SK-N-MC (cell line): ENCODE results near the gene DNASE1.
A peak's percentile ranks its signal among the peaks of the same experiment; 100 is the strongest.

ENCODE experiments used
- DNase-seq: peaks from one replicate; pipeline ENCODE4 v3.0.0-alpha.2; 2011; ENCODE audit warnings: low read depth, low spot score
- H3K27ac ChIP-seq: fragments of 200-600 bp; sonication (generic); 2 replicates; pipeline ENCODE4 v1.5.1; 2016; ENCODE audit warnings: mixed run types
- H3K36me3 ChIP-seq: fragments of 200-600 bp; sonication (generic); 2 replicates; pipeline ENCODE4 v1.6.1; 2017; ENCODE audit warnings: antibody characterized with exemption, low read length, mixed read lengths; ENCODE audit not compliant: insufficient read depth
- H3K4me3 ChIP-seq: fragments of 200-600 bp; sonication (generic); 2 replicates; pipeline ENCODE4 v1.5.1; 2016
- H3K9ac ChIP-seq: fragments of 200-600 bp; sonication (generic); 2 replicates; pipeline ENCODE4 v1.8.0; 2017; ENCODE audit warnings: mixed run types, mixed read lengths; ENCODE audit not compliant: insufficient read length
- H3K9me3 ChIP-seq: fragments of 200-600 bp; sonication (generic); 2 replicates; pipeline ENCODE4 v1.6.1; 2017; ENCODE audit warnings: low read depth, mild to moderate bottlenecking, antibody characterized with exemption, low read length, moderate library complexity, mixed read lengths
- EZH2 ChIP-seq: fragments of 200-600 bp; sonication (generic); IDR thresholded peaks from one replicate; pipeline ENCODE4 v1.6.1; 2017; ENCODE audit warnings: antibody characterized with exemption
- FOXP2 ChIP-seq: optimal IDR thresholded peaks from 2 replicates; pipeline ENCODE3; 2011; ENCODE audit warnings: mild to moderate bottlenecking, moderate library complexity; ENCODE audit not compliant: insufficient read depth; ENCODE audit errors: extremely low read length, control extremely low read depth
- POLR2AphosphoS5 ChIP-seq: IDR thresholded peaks from 2 replicates; pipeline ENCODE4 v1.6.1; 2012; ENCODE audit warnings: mild to moderate bottlenecking, low read depth, low read length, borderline replicate concordance

Gene DNASE1

DNA sequence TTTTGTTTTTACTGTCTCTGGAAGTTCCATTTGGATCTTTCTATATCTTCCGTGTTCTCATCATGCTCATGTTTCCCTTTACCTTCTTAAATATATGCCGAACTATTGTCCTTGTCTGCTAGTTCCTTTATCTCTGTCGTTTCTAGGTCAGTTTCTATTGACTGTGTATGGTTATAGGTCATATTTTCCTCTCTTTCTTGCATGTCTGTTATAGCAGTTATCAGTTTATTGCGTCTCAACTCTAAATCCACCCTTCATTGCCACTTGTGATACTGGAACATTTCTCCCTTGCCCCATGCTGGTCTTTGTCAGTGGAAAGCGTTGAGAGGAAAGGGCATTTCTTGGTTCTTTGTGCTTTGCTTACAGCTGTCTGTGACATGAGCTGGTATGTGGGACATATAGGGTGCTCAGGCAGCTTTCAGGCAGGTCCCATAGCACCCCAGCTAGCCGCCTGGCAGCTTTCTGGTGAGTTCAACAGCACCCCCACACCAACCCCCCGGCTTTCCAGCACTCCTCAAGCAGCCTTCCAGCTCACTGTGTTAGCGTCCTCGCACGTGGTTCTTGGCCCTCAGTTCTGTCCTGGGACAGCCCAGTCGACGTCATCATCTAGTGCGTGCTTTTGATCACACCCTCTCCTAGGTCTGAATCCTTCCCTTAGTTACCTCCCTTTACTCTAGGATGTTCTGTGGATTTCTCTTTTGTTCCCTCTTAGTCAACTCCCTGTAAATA is 15.4 kb upstream of the DNASE1 start:
- Histone ChIP-seq H3K4me3 (no peak overlapping the region), H3K36me3 (no peaks in the 10 kb centered on the region), H3K27ac (no peak overlapping the region), H3K9me3 (0 out of 2 replicates have a peak, but pooled peaks cover 6% of the 10 kb centered on the region), H3K9ac (no peak overlapping the region)
- no peak for TF ChIP-seq FOXP2
- no peak for TF ChIP-seq EZH2
- no peak for TF ChIP-seq POLR2AphosphoS5
- no peak for DNase-seq

DNA sequence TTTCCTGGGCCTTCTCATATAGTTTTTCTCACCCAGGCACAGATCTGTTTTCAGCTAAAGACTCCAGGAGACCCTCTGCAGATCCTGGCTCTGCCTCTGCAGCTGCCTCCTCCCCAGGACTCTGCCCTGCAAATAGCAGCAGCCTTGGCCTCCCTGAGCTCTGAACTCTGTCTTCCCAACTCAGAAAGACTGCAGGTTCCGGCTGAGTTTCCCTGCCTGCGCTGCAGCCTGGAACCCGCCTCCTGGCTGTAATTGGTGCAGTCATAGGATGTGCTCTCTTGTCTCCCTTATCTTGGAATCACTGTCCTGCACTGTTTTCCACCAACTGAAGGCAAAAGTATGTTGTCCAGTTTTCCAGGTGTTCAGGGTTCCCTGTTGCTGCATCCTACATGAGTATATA is 14.3 kb upstream of the DNASE1 start:
- Histone ChIP-seq H3K9me3 (0 out of 2 replicates have a peak, but pooled peaks cover 6% of the 10 kb centered on the region), H3K9ac (no peak overlapping the region), H3K27ac (no peak overlapping the region), H3K4me3 (no peak overlapping the region), H3K36me3 (no peaks in the 10 kb centered on the region)
- TF ChIP-seq POLR2AphosphoS5 (no peak), EZH2 (no peak), FOXP2 (no peak)
- no peak for DNase-seq

DNA sequence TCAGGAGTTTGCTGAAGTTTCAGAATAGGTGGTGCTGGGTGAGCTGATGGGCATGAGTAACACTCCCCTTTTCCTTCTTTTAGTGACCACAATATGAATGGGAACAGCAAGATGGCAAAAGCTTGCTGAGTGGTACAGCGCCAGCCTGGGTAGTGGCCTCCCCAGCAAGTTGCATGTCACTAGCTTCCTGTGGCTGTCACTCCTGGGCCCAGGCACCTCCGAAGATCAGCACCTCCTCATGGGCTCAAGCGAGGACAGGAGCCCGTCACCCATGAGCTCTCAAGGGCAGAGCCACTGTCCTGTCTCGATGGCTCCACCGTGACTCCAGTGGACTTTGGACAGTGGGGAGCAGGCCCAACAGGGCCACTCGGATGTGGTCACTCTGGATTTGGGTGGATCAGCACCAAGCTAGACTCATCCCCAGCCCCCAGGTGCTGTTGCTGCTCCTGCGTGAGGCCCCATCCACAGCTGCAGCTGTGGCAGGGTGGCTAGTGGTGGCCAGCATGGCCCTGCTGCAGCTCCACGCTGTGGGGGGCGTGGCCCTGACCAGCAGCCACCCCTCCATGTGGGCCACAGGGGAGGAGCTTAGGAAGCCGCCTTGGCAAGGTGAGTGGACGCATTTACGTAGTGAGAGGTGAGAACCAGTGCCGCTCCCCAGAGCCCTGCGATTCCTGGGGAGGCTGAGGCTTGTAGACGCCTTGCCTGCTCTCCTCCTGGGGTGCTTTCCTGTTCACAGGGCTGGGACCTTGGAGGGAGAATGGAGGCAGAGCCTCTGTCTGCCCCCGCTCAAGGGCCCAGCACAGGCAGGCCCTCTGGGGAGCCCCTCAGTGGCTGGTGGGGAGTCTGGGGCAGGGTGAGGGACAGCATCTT is 13.6 kb upstream of the DNASE1 start:
- DNase-seq = no peak
- no peak overlapping the region for H3K4me3 ChIP-seq
- 0 out of 2 replicates have a peak, but pooled peaks cover 4% of the 10 kb centered on the region for H3K9me3 ChIP-seq
- TF ChIP-seq POLR2AphosphoS5 = no peak
- no peak for TF ChIP-seq FOXP2
- no peak for TF ChIP-seq EZH2
- no peak overlapping the region for H3K27ac ChIP-seq
- H3K9ac ChIP-seq = no peak overlapping the region
- no peaks in the 10 kb centered on the region for H3K36me3 ChIP-seq

DNA sequence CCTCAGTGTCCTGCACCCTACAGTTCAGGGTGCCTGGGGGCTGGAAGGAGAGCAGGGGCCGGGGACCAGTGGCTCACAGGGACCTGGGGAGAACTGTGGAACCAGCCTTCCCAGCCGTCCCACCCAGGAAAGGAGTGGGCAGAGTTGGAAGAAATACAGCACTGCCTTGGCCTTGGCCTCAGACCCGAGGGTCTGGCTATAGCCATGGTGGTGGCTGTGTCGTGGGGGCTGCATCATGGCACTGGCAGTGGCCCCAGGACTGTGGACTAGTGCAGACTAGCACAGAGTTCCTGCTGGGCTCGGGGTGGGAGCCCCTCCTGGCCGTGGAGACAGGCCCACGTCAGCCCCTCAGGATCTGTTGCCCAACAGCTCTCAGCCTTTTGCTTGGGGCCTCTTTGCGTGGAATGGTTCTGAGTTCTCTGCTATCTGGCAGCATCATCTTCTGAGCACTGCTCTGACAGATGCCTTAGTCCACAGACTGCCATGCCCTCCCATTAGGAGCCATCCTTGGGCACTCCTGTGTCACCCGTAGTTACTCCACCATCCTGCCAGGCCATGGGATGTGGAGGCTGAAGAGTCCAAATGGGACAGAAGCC is 12.6 kb upstream of the DNASE1 start:
- DNase-seq = no peak

DNA sequence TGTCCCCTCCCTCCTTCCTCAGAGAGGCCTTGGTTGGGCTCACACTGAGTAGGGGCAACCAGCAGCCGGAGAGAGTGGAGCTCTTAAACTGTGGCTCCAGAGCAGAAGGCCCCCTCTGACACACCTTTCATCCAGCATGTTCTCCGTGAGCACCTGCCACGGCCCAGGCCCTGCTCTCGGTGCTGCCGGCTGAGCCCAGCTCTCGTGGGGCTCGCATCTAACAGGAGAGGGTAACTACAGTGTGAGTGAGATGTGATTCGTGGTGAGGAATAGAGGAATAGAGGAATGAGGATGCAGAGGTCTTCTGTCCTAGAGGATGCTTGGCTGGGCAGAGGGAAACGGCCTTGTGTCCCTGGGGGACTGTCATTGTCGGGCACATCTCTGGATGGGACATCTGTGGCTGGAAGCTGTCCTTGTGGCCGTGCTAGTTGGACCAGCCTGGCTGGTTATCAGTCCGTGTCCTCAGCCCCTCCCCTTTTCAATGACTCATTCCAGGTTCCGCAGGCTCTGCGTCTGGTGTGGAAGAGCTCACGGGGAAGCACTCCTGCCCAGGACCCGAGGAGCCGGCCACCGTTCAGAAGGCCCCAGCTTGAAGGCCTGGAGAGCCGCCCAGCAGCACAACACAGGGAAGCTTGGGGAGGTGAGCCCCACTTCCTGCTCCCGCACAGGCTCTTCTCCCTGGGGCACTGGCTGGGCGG is 11.9 kb upstream of the DNASE1 start:
- H3K4me3 ChIP-seq = no peak overlapping the region
- H3K36me3 ChIP-seq = no peaks in the 10 kb centered on the region
- TF ChIP-seq EZH2 (no peak), FOXP2 (no peak), POLR2AphosphoS5 (no peak)
- DNase-seq = no peak
- H3K9ac ChIP-seq = no peak overlapping the region
- no peaks in the 10 kb centered on the region for H3K9me3 ChIP-seq
- H3K27ac ChIP-seq = no peak overlapping the region

More for the DNA sequence above, 12.6 kb upstream of the DNASE1 start:
- no peaks in the 10 kb centered on the region for H3K36me3 ChIP-seq
- no peaks in the 10 kb centered on the region for H3K9me3 ChIP-seq
- TF ChIP-seq FOXP2 (no peak), POLR2AphosphoS5 (no peak), EZH2 (no peak)
- H3K9ac ChIP-seq = no peak overlapping the region
- H3K4me3 ChIP-seq = no peak overlapping the region
- no peak overlapping the region for H3K27ac ChIP-seq

DNA sequence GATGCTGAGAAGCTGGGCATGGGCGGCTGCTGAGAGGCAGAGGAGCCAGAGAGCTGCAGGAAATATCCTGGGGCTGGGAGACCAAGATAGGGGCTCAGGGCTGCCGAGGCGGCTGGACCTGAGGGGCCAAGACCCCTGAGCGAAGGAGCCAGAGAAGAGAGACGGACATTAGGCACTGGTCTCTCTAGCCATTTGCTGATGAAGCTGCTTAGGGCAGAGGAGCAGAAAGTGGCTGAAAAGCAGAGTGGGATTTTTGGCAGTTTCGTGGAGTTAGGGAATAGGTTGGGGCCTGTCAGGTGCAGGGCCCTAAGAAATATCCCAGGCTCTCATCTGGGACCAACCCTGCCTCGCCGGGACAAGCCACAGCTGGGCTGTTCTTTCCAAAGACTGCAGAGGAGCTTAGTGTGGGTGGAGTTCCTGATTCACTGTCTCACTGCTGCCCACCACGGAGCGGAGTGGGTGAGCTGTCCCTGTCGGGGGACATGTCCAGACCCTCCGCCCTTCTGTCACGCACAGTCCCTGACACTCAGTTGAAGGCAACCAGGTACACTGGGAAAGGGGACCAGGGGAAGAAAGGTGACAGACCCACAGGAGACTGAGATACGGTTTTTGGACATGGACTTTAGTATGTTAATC is 11.3 kb upstream of the DNASE1 start:
- Histone ChIP-seq H3K9me3 (no peaks in the 10 kb centered on the region), H3K36me3 (no peaks in the 10 kb centered on the region), H3K4me3 (no peak overlapping the region), H3K27ac (no peak overlapping the region), H3K9ac (no peak overlapping the region)
- no peak for TF ChIP-seq EZH2
- no peak for TF ChIP-seq FOXP2
- no peak for TF ChIP-seq POLR2AphosphoS5
- no peak for DNase-seq

DNA sequence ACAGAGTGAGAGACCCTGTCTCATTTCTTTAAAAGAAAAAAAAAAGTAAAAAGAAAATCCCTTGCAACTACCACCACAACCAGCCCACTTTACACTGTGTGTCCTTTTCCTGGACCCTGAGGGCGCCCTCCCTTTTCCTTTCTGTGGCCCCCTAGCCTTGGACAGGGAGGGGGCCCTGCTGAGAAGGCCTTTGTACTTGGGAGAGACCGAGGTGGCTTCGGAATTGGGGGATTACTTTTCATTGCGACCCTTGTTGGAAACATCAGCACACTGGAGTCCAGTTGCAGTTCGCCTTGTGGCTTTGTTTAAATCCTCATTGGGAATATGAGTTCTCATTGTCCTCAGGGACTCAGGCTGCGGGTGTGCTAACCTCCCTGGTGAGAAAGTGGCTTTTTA is 9.4 kb upstream of the DNASE1 start:
- H3K27ac ChIP-seq = peak overlapping the region; percentile 7; the same call in 1 of the 2 replicates

More for the DNA sequence above, 9.4 kb upstream of the DNASE1 start:
- no peak for TF ChIP-seq FOXP2
- no peak for TF ChIP-seq EZH2
- no peak for TF ChIP-seq POLR2AphosphoS5
- no peak for DNase-seq
- Histone ChIP-seq H3K9me3 (no peaks in the 10 kb centered on the region), H3K4me3 (no peak overlapping the region), H3K9ac (peak overlapping the region; percentile 14), H3K36me3 (no peaks in the 10 kb centered on the region)
